ENCODE data around the gene LRIG1. TPM values are rescaled to one million over a fixed set of nuclear protein-coding genes. Genes with fewer than 3 reads are reported as not detected.

LRIG1 gene
- total RNA-seq, 1 experiment from 2014 or later, result 2.2 TPM

DNA sequence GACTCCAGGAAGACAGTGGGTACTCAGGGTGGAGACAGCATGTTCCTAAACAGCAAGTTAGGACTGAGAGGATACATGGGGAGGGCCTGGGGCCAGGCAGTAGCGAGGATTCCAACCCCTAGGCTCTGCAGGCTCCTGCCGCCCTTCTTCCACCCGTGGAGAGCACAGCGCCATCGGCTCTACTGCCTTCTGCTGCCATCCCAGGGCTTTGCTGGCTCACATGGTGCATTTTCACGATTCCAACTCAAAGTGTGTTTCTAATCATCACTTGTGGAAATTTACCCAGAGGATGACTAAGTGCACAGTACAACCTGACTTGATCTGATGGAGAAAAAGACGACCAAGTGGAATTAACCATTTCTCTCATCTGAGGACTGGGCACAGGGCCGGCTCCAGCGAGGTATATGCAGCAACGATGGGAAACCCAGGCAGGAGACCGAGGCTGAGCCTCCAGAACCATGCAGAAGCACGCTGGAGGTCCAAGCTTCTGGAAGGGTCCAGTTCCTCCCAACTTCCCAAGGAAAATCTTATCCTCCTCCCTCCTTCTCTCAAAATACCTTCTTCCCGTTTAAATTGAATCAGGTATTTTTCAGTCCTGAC, 104.6 kb downstream of the LRIG1 start:
- Histone ChIP-seq H3K27me3 (ENCODE audit: low read length) (no peaks in the 10 kb centered on the region), H3K79me2 (ENCODE audit: low read length) (no peaks in the 10 kb centered on the region), H2AFZ (ENCODE audit: low read length) (no peak overlapping the region), H3F3A (ENCODE audit: low read length, unreplicated experiment) (no peaks in the 10 kb centered on the region), H3K9me3 (ENCODE audit: low read length) (no peaks in the 10 kb centered on the region), H3K27ac (ENCODE audit: low read length) (no peak overlapping the region), H3K9ac (ENCODE audit: low read length) (no peak overlapping the region), H3K36me3 (ENCODE audit: low read depth, low read length) (no peaks in the 10 kb centered on the region), H4K20me1 (ENCODE audit: low read length) (no peaks in the 10 kb centered on the region), H3K4me3 (ENCODE audit: low read length) (no peak overlapping the region), H3K9me2 (replicated peaks; ENCODE audit: low read length) (no peaks in the 10 kb centered on the region), H3K4me1 (ENCODE audit: insufficient read depth, low read length) (no peaks in the 10 kb centered on the region), H3K4me2 (ENCODE audit: low read length) (no peak overlapping the region)
- no TSS peak for BruUV-seq (replicated peaks)
- intact Hi-C loops (cut with micrococcal nuclease), result no loop called here
- POLR2A ChIA-PET (ENCODE audit: unreplicated experiment), result no interaction called here
- TF ChIP-seq EZH2 (IDR thresholded peaks at IDR 0.05; ENCODE audit: low read length, unreplicated experiment) (no peak), EZH2phosphoT487 (IDR thresholded peaks at IDR 0.05; ENCODE audit: borderline replicate concordance, low read length) (no peak)
- TF ChIP-seq, protein P1, sequence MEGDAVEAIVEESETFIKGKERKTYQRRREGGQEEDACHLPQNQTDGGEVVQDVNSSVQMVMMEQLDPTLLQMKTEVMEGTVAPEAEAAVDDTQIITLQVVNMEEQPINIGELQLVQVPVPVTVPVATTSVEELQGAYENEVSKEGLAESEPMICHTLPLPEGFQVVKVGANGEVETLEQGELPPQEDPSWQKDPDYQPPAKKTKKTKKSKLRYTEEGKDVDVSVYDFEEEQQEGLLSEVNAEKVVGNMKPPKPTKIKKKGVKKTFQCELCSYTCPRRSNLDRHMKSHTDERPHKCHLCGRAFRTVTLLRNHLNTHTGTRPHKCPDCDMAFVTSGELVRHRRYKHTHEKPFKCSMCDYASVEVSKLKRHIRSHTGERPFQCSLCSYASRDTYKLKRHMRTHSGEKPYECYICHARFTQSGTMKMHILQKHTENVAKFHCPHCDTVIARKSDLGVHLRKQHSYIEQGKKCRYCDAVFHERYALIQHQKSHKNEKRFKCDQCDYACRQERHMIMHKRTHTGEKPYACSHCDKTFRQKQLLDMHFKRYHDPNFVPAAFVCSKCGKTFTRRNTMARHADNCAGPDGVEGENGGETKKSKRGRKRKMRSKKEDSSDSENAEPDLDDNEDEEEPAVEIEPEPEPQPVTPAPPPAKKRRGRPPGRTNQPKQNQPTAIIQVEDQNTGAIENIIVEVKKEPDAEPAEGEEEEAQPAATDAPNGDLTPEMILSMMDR (conservative IDR thresholded peaks at IDR 0.05; ENCODE audit: low read depth, low read length), result no peak
- CTCF ChIA-PET, result no interaction called here
- DNase-seq, result no peak
- ATAC-seq, result no peak

DNA sequence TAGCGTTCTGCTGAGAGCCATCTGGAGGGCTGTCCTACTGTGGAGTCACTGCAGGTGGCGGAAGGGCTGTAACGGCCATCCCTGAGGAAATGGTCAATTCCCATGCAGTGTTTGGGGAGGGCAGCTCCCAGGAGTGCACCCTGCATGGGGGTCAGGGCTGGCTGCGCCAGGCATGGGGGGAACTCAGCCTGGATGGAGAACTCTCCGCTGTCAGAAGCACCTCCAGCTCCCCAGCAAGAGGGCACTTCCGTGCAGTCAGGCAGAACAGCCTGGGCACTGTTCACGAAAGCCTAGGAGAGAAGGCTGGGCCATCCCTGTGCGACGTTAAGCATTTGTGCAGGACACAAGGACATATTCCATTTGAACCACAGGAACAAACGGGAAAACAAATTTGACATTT, 105.2 kb downstream of the LRIG1 start:
- no peaks in the 10 kb centered on the region for H3K4me1 ChIP-seq (ENCODE audit: insufficient read depth, low read length)
- H3K36me3 ChIP-seq (ENCODE audit: low read depth, low read length), result no peaks in the 10 kb centered on the region
- no peaks in the 10 kb centered on the region for H3F3A ChIP-seq (ENCODE audit: low read length, unreplicated experiment)
- H2AFZ ChIP-seq (ENCODE audit: low read length), result no peak overlapping the region
- ChIA-PET CTCF (no interaction called here), POLR2A (ENCODE audit: unreplicated experiment) (no interaction called here)
- no TSS peak for BruUV-seq (replicated peaks)
- H3K4me3 ChIP-seq (ENCODE audit: low read length), result no peak overlapping the region
- H3K4me2 ChIP-seq (ENCODE audit: low read length), result no peak overlapping the region
- H3K9me2 ChIP-seq (replicated peaks; ENCODE audit: low read length), result no peaks in the 10 kb centered on the region
- ATAC-seq (no peak), DNase-seq (no peak)
- intact Hi-C loops (cut with micrococcal nuclease), result no loop called here
- H3K9me3 ChIP-seq (ENCODE audit: low read length), result no peaks in the 10 kb centered on the region
- H3K27me3 ChIP-seq (ENCODE audit: low read length), result no peaks in the 10 kb centered on the region
- H3K9ac ChIP-seq (ENCODE audit: low read length), result no peak overlapping the region
- H4K20me1 ChIP-seq (ENCODE audit: low read length), result no peaks in the 10 kb centered on the region
- H3K79me2 ChIP-seq (ENCODE audit: low read length), result no peaks in the 10 kb centered on the region
- TF ChIP-seq EZH2 (IDR thresholded peaks at IDR 0.05; ENCODE audit: low read length, unreplicated experiment), result no peak
- no peak for TF ChIP-seq EZH2phosphoT487 (IDR thresholded peaks at IDR 0.05; ENCODE audit: borderline replicate concordance, low read length)
- TF ChIP-seq, protein P1 (conservative IDR thresholded peaks at IDR 0.05; ENCODE audit: low read depth, low read length), result no peak
- no peak overlapping the region for H3K27ac ChIP-seq (ENCODE audit: low read length)

DNA sequence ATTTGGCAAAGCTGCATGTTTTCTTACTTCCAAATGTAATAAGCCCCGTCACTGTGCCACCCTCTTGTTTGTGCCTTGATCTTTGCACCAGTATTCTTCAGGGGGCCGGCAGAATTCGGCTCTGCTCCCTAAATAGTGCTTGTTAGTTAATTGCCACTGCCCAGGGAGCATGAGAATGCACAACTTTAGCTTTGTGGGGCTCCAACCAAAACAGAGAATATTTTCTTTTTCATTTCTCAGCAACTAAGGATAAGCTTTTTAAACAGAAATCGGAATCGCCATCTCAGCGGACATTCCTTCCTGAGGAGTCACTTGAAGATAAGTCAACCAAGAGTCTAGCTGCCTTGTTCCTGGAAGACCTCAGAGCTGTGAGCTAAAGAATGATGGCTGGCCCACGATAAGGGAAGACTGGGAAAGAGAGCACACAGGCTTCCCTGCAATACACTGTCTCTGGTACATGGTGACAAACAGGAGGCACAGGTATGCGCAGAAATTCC, 106.0 kb downstream of the LRIG1 start:
- no peaks in the 10 kb centered on the region for H3K36me3 ChIP-seq (ENCODE audit: low read depth, low read length)
- no peak for ATAC-seq
- TF ChIP-seq EZH2 (IDR thresholded peaks at IDR 0.05; ENCODE audit: low read length, unreplicated experiment) (no peak), EZH2phosphoT487 (IDR thresholded peaks at IDR 0.05; ENCODE audit: borderline replicate concordance, low read length) (no peak)
- TF ChIP-seq, protein P1 (conservative IDR thresholded peaks at IDR 0.05; ENCODE audit: low read depth, low read length), result no peak
- intact Hi-C loops (cut with micrococcal nuclease), result no loop called here
- no peaks in the 10 kb centered on the region for H3K27me3 ChIP-seq (ENCODE audit: low read length)
- no peaks in the 10 kb centered on the region for H3K9me3 ChIP-seq (ENCODE audit: low read length)
- ChIA-PET POLR2A (ENCODE audit: unreplicated experiment) (no interaction called here), CTCF (no interaction called here)
- H3K4me3 ChIP-seq (ENCODE audit: low read length), result no peak overlapping the region
- no peaks in the 10 kb centered on the region for H4K20me1 ChIP-seq (ENCODE audit: low read length)
- H3K9me2 ChIP-seq (replicated peaks; ENCODE audit: low read length), result no peaks in the 10 kb centered on the region
- no peak overlapping the region for H3K27ac ChIP-seq (ENCODE audit: low read length)
- H3K79me2 ChIP-seq (ENCODE audit: low read length), result no peaks in the 10 kb centered on the region
- H3K4me1 ChIP-seq (ENCODE audit: insufficient read depth, low read length), result no peaks in the 10 kb centered on the region
- no peak for DNase-seq
- no TSS peak for BruUV-seq (replicated peaks)
- H3K9ac ChIP-seq (ENCODE audit: low read length), result no peak overlapping the region
- H2AFZ ChIP-seq (ENCODE audit: low read length), result no peak overlapping the region
- no peak overlapping the region for H3K4me2 ChIP-seq (ENCODE audit: low read length)
- no peaks in the 10 kb centered on the region for H3F3A ChIP-seq (ENCODE audit: low read length, unreplicated experiment)

Measured in PC-3 (cell line).